ENCODE data around the gene CROCC.
"Not testable (repeated sequence)": the region's sequence is repeated elsewhere in the genome, so short reads cannot be mapped to it uniquely, and the experiment has no call there.

The CROCC gene

GRCh38 chr1:16922885-16923431 is 1.2 kb downstream of the CROCC start:
- FAIRE-seq = no peak
- TF ChIP-seq POLR2AphosphoS5 (IDR thresholded peaks at IDR 0.05; ENCODE audit: low read depth, low read length) (no peak), TAF1 (IDR thresholded peaks at IDR 0.05; ENCODE audit: low read depth, low read length) (no peak), PAX5 (IDR thresholded peaks at IDR 0.05; ENCODE audit: insufficient read depth, low read length, severe bottlenecking) (no peak), POU2F2 (IDR thresholded peaks at IDR 0.05; ENCODE audit: low read depth, low read length) (no peak), SPI1 (IDR thresholded peaks at IDR 0.05; ENCODE audit: low read depth, low read length) (no peak), POLR2A (IDR thresholded peaks at IDR 0.05; ENCODE audit: low read depth, low read length) (no peak)
- DNase-seq (ENCODE audit: insufficient read length, low spot score) = no peak

DNA sequence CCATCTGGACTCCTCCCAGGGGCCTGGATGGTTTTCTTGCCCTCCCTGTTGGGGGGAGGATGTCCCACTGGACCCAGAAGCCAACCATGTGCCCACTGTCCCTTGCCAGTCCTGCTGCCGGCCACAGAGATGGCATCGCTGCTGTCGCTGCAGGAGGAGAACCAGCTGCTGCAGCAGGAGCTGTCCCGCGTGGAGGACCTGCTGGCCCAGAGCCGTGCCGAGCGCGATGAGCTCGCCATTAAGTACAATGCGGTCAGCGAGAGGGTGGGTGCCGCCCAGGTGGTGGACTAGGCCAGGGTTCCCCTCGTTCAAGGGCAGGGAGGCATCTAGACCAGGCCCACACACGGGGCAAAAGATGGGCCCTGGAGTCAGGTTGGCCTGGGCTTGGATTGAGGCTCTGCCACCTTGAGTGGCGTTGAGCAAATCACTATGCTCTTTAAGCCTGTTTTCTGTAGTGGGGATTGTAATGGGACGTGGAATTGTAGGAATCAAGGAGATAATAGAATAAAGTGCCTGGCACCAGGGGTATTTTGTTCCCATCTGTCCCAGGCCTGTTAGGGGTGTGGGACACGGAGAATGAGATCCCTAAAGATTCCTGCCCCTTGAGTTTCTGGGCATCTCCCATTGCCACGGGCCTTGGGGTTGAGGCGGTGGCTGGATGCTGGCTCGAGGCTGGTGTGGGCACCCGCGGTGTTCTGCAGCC is 2.6 kb downstream of the CROCC start:
- DNase-seq (ENCODE audit: insufficient read length, low spot score) (no peak), FAIRE-seq (no peak)
- TF ChIP-seq POLR2AphosphoS5 (IDR thresholded peaks at IDR 0.05; ENCODE audit: low read depth, low read length) = no peak

- TF ChIP-seq POLR2A (IDR thresholded peaks at IDR 0.05; ENCODE audit: low read depth, low read length) = no peak
- no peak for TF ChIP-seq SPI1 (IDR thresholded peaks at IDR 0.05; ENCODE audit: low read depth, low read length)
- no peak for TF ChIP-seq POLR2AphosphoS5 (IDR thresholded peaks at IDR 0.05; ENCODE audit: low read depth, low read length)
- no peak for TF ChIP-seq PAX5 (IDR thresholded peaks at IDR 0.05; ENCODE audit: insufficient read depth, low read length, severe bottlenecking)
- TF ChIP-seq POU2F2 (IDR thresholded peaks at IDR 0.05; ENCODE audit: low read depth, low read length) = no peak
- TF ChIP-seq TAF1 (IDR thresholded peaks at IDR 0.05; ENCODE audit: low read depth, low read length) = no peak
- no peak for FAIRE-seq
- no peak for DNase-seq (ENCODE audit: insufficient read length, low spot score)
Observed at GRCh38 chr1:16924919-16925477, 3.3 kb downstream of the CROCC start.

GRCh38 chr1:16925635-16926490 is 4.1 kb downstream of the CROCC start:
- DNase-seq (ENCODE audit: insufficient read length, low spot score) (no peak), FAIRE-seq (no peak)
- TF ChIP-seq TAF1 (IDR thresholded peaks at IDR 0.05; ENCODE audit: low read depth, low read length) (no peak), POU2F2 (IDR thresholded peaks at IDR 0.05; ENCODE audit: low read depth, low read length) (no peak), POLR2A (IDR thresholded peaks at IDR 0.05; ENCODE audit: low read depth, low read length) (no peak), POLR2AphosphoS5 (IDR thresholded peaks at IDR 0.05; ENCODE audit: low read depth, low read length) (no peak), SPI1 (IDR thresholded peaks at IDR 0.05; ENCODE audit: low read depth, low read length) (no peak), PAX5 (IDR thresholded peaks at IDR 0.05; ENCODE audit: insufficient read depth, low read length, severe bottlenecking) (no peak)

GRCh38 chr1:16926491-16927073 is 4.9 kb downstream of the CROCC start:
- DNase-seq (ENCODE audit: insufficient read length, low spot score) = no peak
- TF ChIP-seq POU2F2 (IDR thresholded peaks at IDR 0.05; ENCODE audit: low read depth, low read length) (no peak), TAF1 (IDR thresholded peaks at IDR 0.05; ENCODE audit: low read depth, low read length) (no peak), POLR2AphosphoS5 (IDR thresholded peaks at IDR 0.05; ENCODE audit: low read depth, low read length) (no peak), POLR2A (IDR thresholded peaks at IDR 0.05; ENCODE audit: low read depth, low read length) (no peak), PAX5 (IDR thresholded peaks at IDR 0.05; ENCODE audit: insufficient read depth, low read length, severe bottlenecking) (no peak), SPI1 (IDR thresholded peaks at IDR 0.05; ENCODE audit: low read depth, low read length) (no peak)
- no peak for FAIRE-seq

DNA sequence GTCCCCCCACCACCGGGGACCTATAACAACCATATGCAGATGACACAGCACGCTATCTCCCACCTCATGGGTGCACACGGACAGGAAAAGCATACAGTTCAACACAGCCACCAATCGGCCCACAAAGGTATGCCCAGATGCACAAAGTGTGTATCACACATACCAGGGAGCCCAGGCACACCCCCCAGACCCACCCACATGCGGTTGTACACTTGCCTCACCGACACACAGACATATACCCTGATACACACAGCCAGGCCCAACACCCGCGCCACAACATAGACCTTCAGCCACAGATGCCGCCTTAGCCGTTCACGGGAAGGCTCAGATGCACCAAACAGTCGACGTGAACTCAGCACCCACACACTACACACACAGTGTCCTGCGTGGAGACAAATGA is 5.5 kb downstream of the CROCC start:
- no peak for DNase-seq (ENCODE audit: insufficient read length, low spot score)
- no peak for FAIRE-seq
- TF ChIP-seq POLR2AphosphoS5 (IDR thresholded peaks at IDR 0.05; ENCODE audit: low read depth, low read length) = no peak
- TF ChIP-seq TAF1 (IDR thresholded peaks at IDR 0.05; ENCODE audit: low read depth, low read length) = no peak
- no peak for TF ChIP-seq SPI1 (IDR thresholded peaks at IDR 0.05; ENCODE audit: low read depth, low read length)
- TF ChIP-seq PAX5 (IDR thresholded peaks at IDR 0.05; ENCODE audit: insufficient read depth, low read length, severe bottlenecking) = no peak
- TF ChIP-seq POLR2A (IDR thresholded peaks at IDR 0.05; ENCODE audit: low read depth, low read length) = no peak
- no peak for TF ChIP-seq POU2F2 (IDR thresholded peaks at IDR 0.05; ENCODE audit: low read depth, low read length)

DNA sequence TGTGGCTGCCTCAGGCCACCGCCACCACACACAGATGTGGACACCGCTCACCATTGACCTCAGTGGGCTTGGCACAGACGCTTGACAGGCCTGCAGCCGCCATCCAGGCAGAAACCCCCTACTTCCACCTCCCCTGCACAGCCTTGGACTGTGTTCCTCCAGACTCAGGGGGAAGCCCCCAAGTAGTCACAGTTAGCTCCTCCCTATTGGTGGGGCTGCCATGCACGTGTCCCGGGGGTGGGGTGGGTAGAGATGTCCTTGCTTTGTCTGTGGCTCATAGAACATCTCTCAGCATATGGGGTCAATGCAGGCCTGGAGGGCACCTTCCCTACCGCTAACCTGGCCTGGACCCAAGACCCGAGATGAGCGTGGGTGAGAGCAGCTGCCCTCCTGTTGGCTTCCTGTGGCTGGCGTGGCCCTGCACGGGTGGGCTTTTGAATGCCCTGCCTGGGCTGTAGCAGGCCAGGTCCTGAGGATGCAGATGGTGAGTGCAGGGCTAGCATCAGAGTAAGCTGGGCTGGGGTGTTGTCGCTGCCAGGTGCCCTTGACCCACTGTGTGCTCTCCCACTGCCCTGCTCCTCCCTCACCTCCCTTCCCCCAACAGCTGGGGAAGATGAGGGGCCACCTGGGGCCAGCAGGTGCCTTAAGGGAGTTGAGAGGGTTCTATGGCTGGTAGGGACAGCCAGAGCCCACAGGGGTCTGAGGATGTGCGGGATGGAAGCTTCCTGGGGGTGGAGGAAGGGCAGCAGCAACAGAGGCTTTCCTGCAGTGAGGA is 6.2 kb downstream of the CROCC start:
- TF ChIP-seq SPI1 (IDR thresholded peaks at IDR 0.05; ENCODE audit: low read depth, low read length) (no peak), PAX5 (IDR thresholded peaks at IDR 0.05; ENCODE audit: insufficient read depth, low read length, severe bottlenecking) (no peak), TAF1 (IDR thresholded peaks at IDR 0.05; ENCODE audit: low read depth, low read length) (no peak), POU2F2 (IDR thresholded peaks at IDR 0.05; ENCODE audit: low read depth, low read length) (no peak), POLR2A (IDR thresholded peaks at IDR 0.05; ENCODE audit: low read depth, low read length) (no peak), POLR2AphosphoS5 (IDR thresholded peaks at IDR 0.05; ENCODE audit: low read depth, low read length) (no peak)
- DNase-seq (ENCODE audit: insufficient read length, low spot score) = no peak
- FAIRE-seq = no peak

DNA sequence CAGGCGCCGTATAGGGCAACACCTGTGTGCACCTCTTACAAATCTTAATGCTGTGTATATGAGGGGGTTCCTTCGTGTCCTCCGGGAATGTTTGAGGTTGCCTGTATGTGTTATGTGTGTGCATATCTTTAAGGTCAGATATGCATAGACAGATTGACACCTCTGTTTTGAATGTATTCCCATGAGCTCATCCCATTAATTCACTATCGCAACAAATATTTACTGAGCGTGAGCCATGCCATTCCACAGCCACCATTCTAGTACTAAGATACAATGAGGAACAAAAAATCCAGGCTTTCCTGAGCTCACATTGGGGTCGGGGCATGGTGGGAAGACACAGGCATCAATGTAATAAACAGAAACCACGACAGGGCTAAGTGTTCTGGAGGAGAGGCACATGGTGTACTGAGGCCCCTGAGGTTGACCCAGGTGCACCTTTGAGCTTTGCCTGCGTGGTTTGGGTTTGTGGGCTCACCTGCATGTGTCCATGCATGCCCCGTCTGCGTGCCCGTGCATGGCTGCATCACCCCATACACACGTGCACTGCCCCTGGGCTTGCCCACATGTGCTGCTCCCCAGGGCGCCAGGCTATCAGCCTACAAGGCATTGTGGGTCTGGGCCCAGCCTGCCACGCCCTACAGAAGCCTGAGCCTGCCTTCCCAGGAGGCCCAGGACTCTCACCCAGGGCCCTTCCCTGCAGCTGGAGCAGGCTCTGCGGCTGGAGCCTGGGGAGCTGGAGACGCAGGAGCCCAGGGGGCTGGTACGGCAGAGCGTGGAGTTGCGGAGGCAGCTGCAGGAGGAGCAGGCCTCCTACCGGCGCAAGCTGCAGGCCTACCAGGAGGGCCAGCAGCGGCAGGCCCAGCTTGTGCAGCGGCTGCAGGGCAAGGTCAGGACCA is 7.7 kb downstream of the CROCC start:
- not testable (repeated sequence) for FAIRE-seq; DNase-seq (ENCODE audit: insufficient read length, low spot score)

DNA sequence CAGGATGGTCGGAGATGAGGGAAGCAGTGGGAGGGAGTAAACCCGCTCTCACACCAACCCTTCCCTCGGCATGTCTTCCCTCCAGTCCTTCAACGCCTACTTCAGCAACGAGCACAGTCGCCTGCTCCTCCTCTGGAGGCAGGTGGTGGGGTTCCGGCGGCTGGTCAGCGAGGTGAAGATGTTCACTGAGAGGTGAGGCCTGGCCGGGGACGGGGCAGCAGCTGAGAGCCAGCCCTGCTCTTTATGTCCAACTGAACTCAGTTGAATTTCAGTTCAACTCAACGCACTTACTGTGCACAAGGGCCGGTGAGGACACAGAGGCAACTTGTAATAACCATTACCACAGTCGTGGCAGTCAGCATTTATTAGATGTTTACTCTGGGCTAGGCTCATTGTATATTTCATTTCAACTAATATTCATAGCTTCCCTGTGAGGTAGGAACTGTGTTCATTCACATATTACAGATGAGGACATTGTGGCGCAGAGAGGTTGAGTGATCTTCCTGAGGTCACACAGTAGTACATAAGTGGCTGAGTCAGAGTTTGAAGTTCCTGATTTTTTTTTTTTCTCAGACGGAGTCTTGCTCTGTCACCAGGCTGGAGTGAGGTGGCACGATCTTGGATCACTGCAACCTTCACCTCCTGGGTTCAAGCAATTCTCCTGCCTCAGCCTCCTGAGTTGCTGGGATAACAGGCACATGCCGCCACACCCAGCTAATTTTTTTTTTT is 9.6 kb downstream of the CROCC start:
- not testable (repeated sequence) for DNase-seq (ENCODE audit: insufficient read length, low spot score); FAIRE-seq

DNA sequence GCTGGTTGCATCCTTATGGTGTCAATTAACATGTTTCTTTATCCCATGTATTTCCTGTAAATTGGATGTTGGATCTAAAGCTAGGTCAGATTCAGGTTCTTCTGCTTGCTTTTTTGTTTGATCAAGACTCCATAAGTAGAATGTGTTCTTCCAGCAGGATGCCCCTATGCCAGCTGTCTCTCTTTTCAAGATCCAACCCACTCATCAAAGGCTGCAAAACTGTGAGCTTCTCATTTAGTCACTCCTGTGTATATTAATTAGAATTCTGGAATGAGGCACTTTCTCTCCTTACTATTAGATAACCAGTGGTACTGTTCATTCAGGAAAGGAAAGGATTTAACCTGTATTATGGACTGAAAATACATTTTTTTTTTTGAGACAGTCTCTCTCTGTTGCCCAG is 12.2 kb downstream of the CROCC start:
- not testable (repeated sequence) for DNase-seq (ENCODE audit: insufficient read length, low spot score); FAIRE-seq

DNA sequence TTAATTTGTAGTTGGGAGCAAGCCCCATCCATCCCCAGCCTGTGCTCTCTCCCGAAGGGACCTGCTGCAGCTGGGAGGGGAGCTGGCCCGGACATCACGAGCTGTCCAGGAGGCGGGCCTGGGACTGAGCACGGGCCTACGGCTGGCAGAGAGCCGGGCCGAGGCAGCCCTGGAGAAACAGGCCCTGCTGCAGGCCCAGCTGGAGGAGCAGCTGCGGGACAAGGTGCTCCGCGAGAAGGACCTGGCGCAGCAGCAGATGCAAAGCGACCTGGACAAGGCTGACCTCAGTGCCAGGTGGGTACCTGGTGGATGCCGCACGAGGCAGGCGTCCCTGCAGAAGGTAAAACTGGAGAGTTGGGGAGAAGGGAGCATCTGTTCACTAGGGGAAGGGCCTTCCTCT is 14.8 kb downstream of the CROCC start:
- not testable (repeated sequence) for FAIRE-seq

More for the DNA sequence above, 14.8 kb downstream of the CROCC start:
- not testable (repeated sequence) for DNase-seq (ENCODE audit: insufficient read length, low spot score)
